WTC11 (cell line): ENCODE results near the gene GALNT5. TPM values are rescaled to one million over a fixed set of nuclear protein-coding genes. Genes with fewer than 3 reads are reported as not detected.

Experiments used
- ATAC-seq: fragments of 200-7000 bp; cut with Tn5 transposase; 2 replicates; pipeline ENCODE4 v1.10.0; 2021; ENCODE audit warnings: mild to moderate bottlenecking, moderate library complexity
- CTCF ChIA-PET: fragments of 300-600 bp; sonication (Branson Sonifier 250); formaldehyde crosslinking; loops from one replicate; lab custom pipeline; 2021; ENCODE audit warnings: antibody characterized with exemption; lab: Charles Lee
- POLR2A ChIA-PET: fragments of 350-600 bp; sonication (Branson Sonifier 250); formaldehyde crosslinking; loops from one replicate; lab custom pipeline; 2021; ENCODE audit warnings: antibody characterized with exemption; lab: Charles Lee
- DNase-seq: peaks from one replicate; pipeline ENCODE4 v3.0.0; 2021; ENCODE audit warnings: low spot score
- H3K27ac Mint-ChIP-seq: 2 replicates; pipeline ENCODE4 v1.8.0; 2021; ENCODE audit warnings: mixed read lengths
- H3K27me3 Mint-ChIP-seq: 2 replicates; pipeline ENCODE4 v1.8.0; 2021; ENCODE audit warnings: low read depth, mild to moderate bottlenecking, moderate library complexity, mixed read lengths
- H3K36me3 Mint-ChIP-seq: 2 replicates; pipeline ENCODE4 v1.8.0; 2021; ENCODE audit warnings: mixed read lengths
- H3K4me1 Mint-ChIP-seq: 2 replicates; pipeline ENCODE4 v1.8.0; 2022; ENCODE audit warnings: mixed read lengths
- H3K4me3 Mint-ChIP-seq: 2 replicates; pipeline ENCODE4 v1.8.0; 2021; ENCODE audit warnings: mild to moderate bottlenecking, moderate library complexity, mixed read lengths
- H3K9me3 Mint-ChIP-seq: 2 replicates; pipeline ENCODE4 v1.8.0; 2021; ENCODE audit warnings: mixed read lengths
- ATF1 ChIP-seq: sonication (generic); formaldehyde crosslinking; IDR thresholded peaks from 2 replicates; pipeline ENCODE4 v1.8.1; 2023; ENCODE audit warnings: mild to moderate bottlenecking, moderate library complexity, missing genetic modification reagents
- CBFB ChIP-seq: sonication (generic); formaldehyde crosslinking; IDR thresholded peaks from 2 replicates; pipeline ENCODE4 v1.8.1; 2022; ENCODE audit warnings: mild to moderate bottlenecking, low read depth, missing genetic modification reagents
- CDX4 ChIP-seq: fragments of 250-450 bp; sonication (Bioruptor Pico); IDR thresholded peaks from 2 replicates; pipeline ENCODE4 v1.9.0; 2021; ENCODE audit warnings: moderate library complexity, mild to moderate bottlenecking, inconsistent platforms, borderline replicate concordance
- E2F5 ChIP-seq: sonication (generic); formaldehyde crosslinking; IDR thresholded peaks from 2 replicates; pipeline ENCODE4 v1.8.1; 2022; ENCODE audit warnings: mild to moderate bottlenecking, moderate library complexity, missing genetic modification reagents
- ELF4 ChIP-seq: sonication (generic); formaldehyde crosslinking; IDR thresholded peaks from 2 replicates; pipeline ENCODE4 v1.8.1; 2022; ENCODE audit warnings: low read depth, mild to moderate bottlenecking, moderate library complexity, missing genetic modification reagents
- ETV6 ChIP-seq: sonication (generic); formaldehyde crosslinking; IDR thresholded peaks from 2 replicates; pipeline ENCODE4 v1.8.1; 2022; ENCODE audit warnings: mild to moderate bottlenecking, missing genetic modification reagents
- FOXP1 ChIP-seq: sonication (generic); formaldehyde crosslinking; IDR thresholded peaks from 2 replicates; pipeline ENCODE4 v1.8.0; 2022; ENCODE audit warnings: missing genetic modification reagents, mild to moderate bottlenecking, moderate library complexity, borderline replicate concordance
- GABPB1 ChIP-seq: sonication (generic); formaldehyde crosslinking; IDR thresholded peaks from 2 replicates; pipeline ENCODE4 v1.8.1; 2023; ENCODE audit warnings: mild to moderate bottlenecking, missing genetic modification reagents
- HMGA2 ChIP-seq: fragments of 250-450 bp; sonication (Bioruptor Pico); IDR thresholded peaks from 2 replicates; pipeline ENCODE4 v1.4.0; 2021; ENCODE audit warnings: mild to moderate bottlenecking, moderate library complexity
- IRF1 ChIP-seq: sonication (generic); formaldehyde crosslinking; IDR thresholded peaks from 2 replicates; pipeline ENCODE4 v1.8.0; 2023; ENCODE audit warnings: missing genetic modification reagents
- IRF2 ChIP-seq: sonication (generic); formaldehyde crosslinking; IDR thresholded peaks from 2 replicates; pipeline ENCODE4 v1.8.0; 2022; ENCODE audit warnings: low read depth, missing genetic modification reagents, borderline replicate concordance
- NFE2L1 ChIP-seq: sonication (generic); formaldehyde crosslinking; IDR thresholded peaks from 2 replicates; pipeline ENCODE4 v1.8.1; 2023; ENCODE audit warnings: missing genetic modification reagents
- OVOL2 ChIP-seq: fragments of 250-450 bp; sonication (Bioruptor Pico); IDR thresholded peaks from 2 replicates; pipeline ENCODE4 v1.9.0; 2021; ENCODE audit warnings: mild to moderate bottlenecking, borderline replicate concordance
- SOX15 ChIP-seq: fragments of 250-450 bp; sonication (Bioruptor Pico); IDR thresholded peaks from 2 replicates; pipeline ENCODE4 v1.9.0; 2021; ENCODE audit warnings: mild to moderate bottlenecking
- SP1 ChIP-seq: sonication (generic); formaldehyde crosslinking; conservative IDR thresholded peaks from 2 replicates; pipeline ENCODE4 v1.8.1; 2022; ENCODE audit warnings: missing genetic modification reagents
- ZNF416 ChIP-seq: fragments of 250-450 bp; sonication (Bioruptor Pico); IDR thresholded peaks from 2 replicates; pipeline ENCODE4 v1.9.0; 2021; ENCODE audit warnings: mild to moderate bottlenecking, inconsistent platforms
- ZNF425 ChIP-seq: fragments of 250-450 bp; sonication (Bioruptor Pico); conservative IDR thresholded peaks from 2 replicates; pipeline ENCODE4 v1.9.0; 2021; ENCODE audit warnings: mild to moderate bottlenecking
- ZNF671 ChIP-seq: fragments of 250-450 bp; sonication (Bioruptor Pico); IDR thresholded peaks from 2 replicates; pipeline ENCODE4 v1.8.0; 2021; ENCODE audit warnings: mild to moderate bottlenecking
- total RNA-seq: library from RNA; stranded (reverse); gene quantifications from 3 replicates; pipeline ENCODE4 v1.2.3, GENCODE V29; 2021
- TF ChIP-seq, protein P1 (sequence below): sonication (generic); formaldehyde crosslinking; IDR thresholded peaks from 2 replicates; pipeline ENCODE4 v1.8.1; 2023; ENCODE audit warnings: mild to moderate bottlenecking, missing genetic modification reagents, moderate library complexity
- TF ChIP-seq, protein P2 (sequence below): sonication (generic); formaldehyde crosslinking; IDR thresholded peaks from 2 replicates; pipeline ENCODE4 v1.8.1; 2022; ENCODE audit warnings: low read depth, mild to moderate bottlenecking, moderate library complexity, missing genetic modification reagents, borderline replicate concordance
- TF ChIP-seq, protein P3 (sequence below): fragments of 250-450 bp; sonication (Bioruptor Pico); IDR thresholded peaks from 2 replicates; pipeline ENCODE4 v1.9.0; 2021; ENCODE audit warnings: mild to moderate bottlenecking
- TF ChIP-seq, protein P4 (sequence below): sonication (generic); formaldehyde crosslinking; IDR thresholded peaks from 2 replicates; pipeline ENCODE4 v1.8.1; 2022; ENCODE audit warnings: low read depth, missing genetic modification reagents, borderline replicate concordance

GALNT5 gene
- total RNA-seq, 1 experiment from 2014 or later = 0.17 TPM

GRCh38 chr2:157254041-157254440 lies 3.5 kb upstream of the GALNT5 start (continued):
- TF ChIP-seq, protein P1, sequence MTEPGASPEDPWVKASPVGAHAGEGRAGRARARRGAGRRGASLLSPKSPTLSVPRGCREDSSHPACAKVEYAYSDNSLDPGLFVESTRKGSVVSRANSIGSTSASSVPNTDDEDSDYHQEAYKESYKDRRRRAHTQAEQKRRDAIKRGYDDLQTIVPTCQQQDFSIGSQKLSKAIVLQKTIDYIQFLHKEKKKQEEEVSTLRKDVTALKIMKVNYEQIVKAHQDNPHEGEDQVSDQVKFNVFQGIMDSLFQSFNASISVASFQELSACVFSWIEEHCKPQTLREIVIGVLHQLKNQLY = no peak
- TF ChIP-seq E2F5 (CRISPR knock-in tag) (no peak), NFE2L1 (no peak)
- TF ChIP-seq, protein P2, sequence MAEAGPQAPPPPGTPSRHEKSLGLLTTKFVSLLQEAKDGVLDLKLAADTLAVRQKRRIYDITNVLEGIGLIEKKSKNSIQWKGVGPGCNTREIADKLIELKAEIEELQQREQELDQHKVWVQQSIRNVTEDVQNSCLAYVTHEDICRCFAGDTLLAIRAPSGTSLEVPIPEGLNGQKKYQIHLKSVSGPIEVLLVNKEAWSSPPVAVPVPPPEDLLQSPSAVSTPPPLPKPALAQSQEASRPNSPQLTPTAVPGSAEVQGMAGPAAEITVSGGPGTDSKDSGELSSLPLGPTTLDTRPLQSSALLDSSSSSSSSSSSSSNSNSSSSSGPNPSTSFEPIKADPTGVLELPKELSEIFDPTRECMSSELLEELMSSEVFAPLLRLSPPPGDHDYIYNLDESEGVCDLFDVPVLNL (CRISPR knock-in tag) = no peak

GRCh38 chr2:157255746-157256145 lies 1.8 kb upstream of the GALNT5 start:
- CTCF ChIA-PET = no interaction called here
- POLR2A ChIA-PET = no interaction called here
- no peak for ATAC-seq
- peaks cover 13% of the 10 kb centered on the region for H3K4me1 Mint-ChIP-seq
- TF ChIP-seq FOXP1 (CRISPR knock-in tag) = no peak
- no peak for TF ChIP-seq ZNF425 (CRISPR knock-in tag)
- TF ChIP-seq CDX4 = no peak
- no peak for TF ChIP-seq IRF1 (CRISPR knock-in tag)
- TF ChIP-seq ZNF416 (CRISPR knock-in tag) = no peak
- TF ChIP-seq GABPB1 = no peak
- no peak for TF ChIP-seq ELF4
- no peak for TF ChIP-seq HMGA2 (CRISPR knock-in tag)
- TF ChIP-seq, protein P3, sequence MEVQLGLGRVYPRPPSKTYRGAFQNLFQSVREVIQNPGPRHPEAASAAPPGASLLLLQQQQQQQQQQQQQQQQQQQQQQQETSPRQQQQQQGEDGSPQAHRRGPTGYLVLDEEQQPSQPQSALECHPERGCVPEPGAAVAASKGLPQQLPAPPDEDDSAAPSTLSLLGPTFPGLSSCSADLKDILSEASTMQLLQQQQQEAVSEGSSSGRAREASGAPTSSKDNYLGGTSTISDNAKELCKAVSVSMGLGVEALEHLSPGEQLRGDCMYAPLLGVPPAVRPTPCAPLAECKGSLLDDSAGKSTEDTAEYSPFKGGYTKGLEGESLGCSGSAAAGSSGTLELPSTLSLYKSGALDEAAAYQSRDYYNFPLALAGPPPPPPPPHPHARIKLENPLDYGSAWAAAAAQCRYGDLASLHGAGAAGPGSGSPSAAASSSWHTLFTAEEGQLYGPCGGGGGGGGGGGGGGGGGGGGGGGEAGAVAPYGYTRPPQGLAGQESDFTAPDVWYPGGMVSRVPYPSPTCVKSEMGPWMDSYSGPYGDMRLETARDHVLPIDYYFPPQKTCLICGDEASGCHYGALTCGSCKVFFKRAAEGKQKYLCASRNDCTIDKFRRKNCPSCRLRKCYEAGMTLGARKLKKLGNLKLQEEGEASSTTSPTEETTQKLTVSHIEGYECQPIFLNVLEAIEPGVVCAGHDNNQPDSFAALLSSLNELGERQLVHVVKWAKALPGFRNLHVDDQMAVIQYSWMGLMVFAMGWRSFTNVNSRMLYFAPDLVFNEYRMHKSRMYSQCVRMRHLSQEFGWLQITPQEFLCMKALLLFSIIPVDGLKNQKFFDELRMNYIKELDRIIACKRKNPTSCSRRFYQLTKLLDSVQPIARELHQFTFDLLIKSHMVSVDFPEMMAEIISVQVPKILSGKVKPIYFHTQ (CRISPR knock-in tag) = no peak
- no peak for TF ChIP-seq ETV6
- TF ChIP-seq SP1 = no peak
- TF ChIP-seq ATF1 (CRISPR knock-in tag) = no peak
- TF ChIP-seq, all 79 proteins: peak for 0
- Mint-ChIP-seq H3K27me3 (no peaks in the 10 kb centered on the region), H3K36me3 (no peaks in the 10 kb centered on the region), H3K9me3 (no peaks in the 10 kb centered on the region), H3K4me3 (no peak overlapping the region), H3K27ac (no peak overlapping the region)
- DNase-seq = no peak

DNA sequence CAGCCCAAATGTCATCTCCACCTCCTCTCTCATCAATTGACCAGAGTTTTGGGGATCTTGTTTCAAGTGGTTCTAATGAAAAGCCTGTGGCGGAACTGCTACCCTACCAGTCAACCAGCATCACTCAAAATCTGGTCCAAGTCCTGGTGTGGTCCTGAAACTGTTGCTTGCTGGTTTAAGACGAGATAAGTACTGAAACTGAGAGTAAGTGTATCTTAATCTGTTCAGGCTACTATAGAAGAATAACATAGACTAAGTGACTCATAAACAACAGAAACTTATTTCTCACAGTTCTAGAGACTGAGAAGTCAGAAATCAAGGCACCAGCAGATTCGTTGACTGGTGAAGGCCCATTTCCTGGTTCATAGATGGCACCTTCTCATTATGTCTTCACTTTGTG lies 879 bp upstream of the GALNT5 start:
- no peaks in the 10 kb centered on the region for H3K27me3 Mint-ChIP-seq
- no peak for ATAC-seq
- H3K4me3 Mint-ChIP-seq = no peak overlapping the region
- H3K9me3 Mint-ChIP-seq = no peaks in the 10 kb centered on the region
- H3K27ac Mint-ChIP-seq = no peak overlapping the region
- DNase-seq = no peak
- no peaks in the 10 kb centered on the region for H3K36me3 Mint-ChIP-seq
- ChIA-PET CTCF (no interaction called here), POLR2A (no interaction called here)
- TF ChIP-seq ZNF671 (CRISPR knock-in tag) = no peak
- no peak for TF ChIP-seq IRF2 (CRISPR knock-in tag)
- TF ChIP-seq, protein P4, sequence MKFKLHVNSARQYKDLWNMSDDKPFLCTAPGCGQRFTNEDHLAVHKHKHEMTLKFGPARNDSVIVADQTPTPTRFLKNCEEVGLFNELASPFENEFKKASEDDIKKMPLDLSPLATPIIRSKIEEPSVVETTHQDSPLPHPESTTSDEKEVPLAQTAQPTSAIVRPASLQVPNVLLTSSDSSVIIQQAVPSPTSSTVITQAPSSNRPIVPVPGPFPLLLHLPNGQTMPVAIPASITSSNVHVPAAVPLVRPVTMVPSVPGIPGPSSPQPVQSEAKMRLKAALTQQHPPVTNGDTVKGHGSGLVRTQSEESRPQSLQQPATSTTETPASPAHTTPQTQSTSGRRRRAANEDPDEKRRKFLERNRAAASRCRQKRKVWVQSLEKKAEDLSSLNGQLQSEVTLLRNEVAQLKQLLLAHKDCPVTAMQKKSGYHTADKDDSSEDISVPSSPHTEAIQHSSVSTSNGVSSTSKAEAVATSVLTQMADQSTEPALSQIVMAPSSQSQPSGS (CRISPR knock-in tag) = no peak
- no peak for TF ChIP-seq ZNF416 (CRISPR knock-in tag)
- no peak for TF ChIP-seq SOX15 (CRISPR knock-in tag)
- no peak for TF ChIP-seq OVOL2 (CRISPR knock-in tag)
- TF ChIP-seq, protein P2 (CRISPR knock-in tag) = no peak
- TF ChIP-seq CBFB (CRISPR knock-in tag) = no peak
- peaks cover 13% of the 10 kb centered on the region for H3K4me1 Mint-ChIP-seq
